ENCODE measurements around the gene PPP2R3B.
A peak's percentile ranks its signal among the peaks of the same experiment; 100 is the strongest.
"Not testable (repeated sequence)": the region's sequence is repeated elsewhere in the genome, so short reads cannot be mapped to it uniquely, and the experiment has no call there.

PPP2R3B gene, protein sequence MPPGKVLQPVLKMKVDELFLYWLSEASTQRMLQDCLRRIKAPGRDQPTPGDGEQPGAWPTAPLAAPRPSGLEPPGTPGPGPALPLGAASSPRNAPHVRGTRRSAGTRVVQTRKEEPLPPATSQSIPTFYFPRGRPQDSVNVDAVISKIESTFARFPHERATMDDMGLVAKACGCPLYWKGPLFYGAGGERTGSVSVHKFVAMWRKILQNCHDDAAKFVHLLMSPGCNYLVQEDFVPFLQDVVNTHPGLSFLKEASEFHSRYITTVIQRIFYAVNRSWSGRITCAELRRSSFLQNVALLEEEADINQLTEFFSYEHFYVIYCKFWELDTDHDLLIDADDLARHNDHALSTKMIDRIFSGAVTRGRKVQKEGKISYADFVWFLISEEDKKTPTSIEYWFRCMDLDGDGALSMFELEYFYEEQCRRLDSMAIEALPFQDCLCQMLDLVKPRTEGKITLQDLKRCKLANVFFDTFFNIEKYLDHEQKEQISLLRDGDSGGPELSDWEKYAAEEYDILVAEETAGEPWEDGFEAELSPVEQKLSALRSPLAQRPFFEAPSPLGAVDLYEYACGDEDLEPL

DNA sequence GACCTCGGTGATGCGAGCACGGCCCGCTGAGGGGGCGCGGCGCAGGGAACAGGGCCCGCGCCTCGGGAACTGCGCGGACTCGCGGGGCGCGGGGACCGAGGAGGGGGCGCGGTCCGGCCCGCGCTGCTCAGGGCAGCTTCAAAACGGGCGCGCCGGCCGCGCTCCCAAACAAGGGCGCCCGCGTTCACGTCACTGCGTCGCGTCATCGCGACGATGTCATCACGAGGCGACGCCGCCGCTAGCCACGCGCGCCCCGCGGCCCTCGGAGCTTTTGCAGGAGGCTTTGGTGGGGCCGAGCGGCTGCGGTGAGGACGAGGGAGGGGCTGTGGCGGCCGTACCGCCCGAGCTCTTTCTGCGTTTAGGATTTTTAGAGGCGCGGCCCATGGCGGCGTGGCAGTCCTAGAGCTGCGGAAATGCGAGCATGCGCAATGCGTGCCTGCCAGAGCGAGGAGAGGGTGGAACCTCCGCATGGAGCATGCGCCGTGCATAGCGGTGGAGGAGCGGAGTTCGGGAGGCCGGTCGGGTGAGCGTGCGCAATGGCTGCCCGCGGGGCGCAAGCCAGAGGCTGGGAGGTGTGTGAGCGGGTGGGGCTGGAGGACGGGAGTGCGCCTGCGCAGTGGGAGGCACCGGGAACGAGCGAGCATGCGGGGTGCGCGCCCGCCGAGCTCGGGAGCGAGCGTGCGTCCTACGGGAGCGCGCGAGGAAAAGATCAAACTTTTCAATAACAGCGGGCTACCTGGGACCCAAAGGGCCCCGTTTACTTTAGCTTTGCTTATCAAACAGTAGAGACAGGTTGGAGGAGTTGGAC lies at the start of gene PPP2R3B:
Gene PPP2R3B, minus strand, starts transcription at position 140 of the 808 bp plus-strand sequence. CDS start 216 bp downstream, outside the sequence.
- peak; percentile 90 for FAIRE-seq

DNA sequence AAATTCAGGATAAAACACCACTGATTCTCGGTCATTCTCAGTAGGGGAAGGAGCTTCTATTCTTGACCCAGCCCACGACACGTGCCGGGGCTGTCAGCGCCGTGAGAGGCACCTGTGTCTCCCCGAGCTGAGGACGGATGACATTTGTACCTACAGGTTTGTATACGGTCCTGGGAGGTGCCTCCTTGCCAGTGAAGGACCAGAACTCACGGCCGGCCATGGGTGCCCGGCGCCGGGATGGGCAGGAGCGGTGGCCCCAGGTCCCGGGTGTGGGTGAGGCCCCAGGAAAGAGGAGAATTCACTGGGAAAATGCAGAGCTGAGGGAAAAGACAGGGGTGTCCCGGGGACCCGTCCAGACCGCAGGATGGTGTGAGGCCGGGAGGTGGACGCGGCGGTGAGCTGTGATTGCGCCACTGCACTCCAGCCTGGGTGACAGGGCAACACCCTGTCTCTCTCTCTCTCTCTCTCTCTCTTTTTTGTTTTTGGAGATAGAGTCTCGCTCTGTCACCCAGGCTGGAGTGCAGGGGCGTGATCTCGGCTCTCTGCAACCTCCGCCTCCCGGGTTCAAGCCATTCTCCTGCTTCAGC lies 48.9 kb upstream of the PPP2R3B start:
- no peak for FAIRE-seq

DNA sequence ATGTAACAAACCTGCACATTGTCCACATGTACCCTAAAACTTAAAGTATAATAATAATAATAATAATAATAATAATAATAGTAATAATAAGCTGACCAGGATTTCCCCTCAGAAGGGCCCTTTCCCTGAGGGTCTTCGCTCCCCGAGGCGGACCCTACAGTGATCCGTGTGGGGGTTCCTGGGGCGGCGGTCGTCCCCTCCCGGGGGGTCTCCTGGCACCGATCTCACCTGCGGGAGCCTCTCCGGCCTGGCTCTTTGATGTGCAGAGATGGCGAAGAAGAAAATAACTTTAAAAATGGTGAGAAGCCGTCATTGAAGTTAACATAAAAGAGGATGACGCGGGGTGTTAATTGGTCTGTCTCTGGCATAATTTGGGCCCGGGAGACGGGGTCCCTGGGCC lies 48.2 kb upstream of the PPP2R3B start:
- FAIRE-seq = no peak

DNA sequence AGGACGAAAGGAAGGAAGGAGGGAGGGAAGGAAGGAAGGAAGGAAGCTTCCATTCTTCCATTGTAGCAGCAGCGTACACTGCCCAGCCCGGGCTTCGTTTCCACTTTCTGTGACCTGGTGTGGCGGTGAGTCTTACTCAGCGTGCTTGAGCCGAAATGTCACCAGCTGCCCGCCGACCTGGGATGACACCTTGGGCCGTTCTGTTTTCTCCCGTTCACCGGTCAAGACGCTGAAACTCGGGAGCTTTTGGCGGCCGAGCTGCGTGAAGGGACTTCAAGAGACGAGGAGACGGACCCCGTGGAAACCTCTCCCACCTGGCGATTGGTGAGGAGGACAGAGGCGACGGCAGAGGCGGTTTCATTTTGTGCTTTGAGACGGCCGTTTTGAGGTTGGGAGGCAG lies 47.1 kb upstream of the PPP2R3B start:
- FAIRE-seq = no peak

DNA sequence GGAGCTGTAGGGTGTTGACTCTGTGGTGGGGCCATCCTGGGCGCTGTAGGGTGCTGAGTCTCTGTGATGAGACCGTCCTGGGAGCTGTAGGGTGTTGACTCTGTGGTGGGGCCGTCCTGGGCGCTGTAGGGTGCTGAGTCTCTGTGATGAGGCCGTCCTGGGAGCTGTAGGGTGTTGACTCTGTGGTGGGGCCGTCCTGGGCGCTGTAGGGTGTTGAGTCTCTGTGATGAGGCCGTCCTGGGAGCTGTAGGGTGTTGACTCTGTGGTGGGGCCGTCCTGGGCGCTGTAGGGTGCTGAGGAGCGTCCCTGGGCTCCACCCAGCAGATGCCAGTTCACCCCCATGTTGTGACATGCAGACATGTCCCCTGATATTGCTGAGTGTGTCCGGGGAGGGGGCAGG lies 46.0 kb upstream of the PPP2R3B start:
- FAIRE-seq = not testable (repeated sequence)

DNA sequence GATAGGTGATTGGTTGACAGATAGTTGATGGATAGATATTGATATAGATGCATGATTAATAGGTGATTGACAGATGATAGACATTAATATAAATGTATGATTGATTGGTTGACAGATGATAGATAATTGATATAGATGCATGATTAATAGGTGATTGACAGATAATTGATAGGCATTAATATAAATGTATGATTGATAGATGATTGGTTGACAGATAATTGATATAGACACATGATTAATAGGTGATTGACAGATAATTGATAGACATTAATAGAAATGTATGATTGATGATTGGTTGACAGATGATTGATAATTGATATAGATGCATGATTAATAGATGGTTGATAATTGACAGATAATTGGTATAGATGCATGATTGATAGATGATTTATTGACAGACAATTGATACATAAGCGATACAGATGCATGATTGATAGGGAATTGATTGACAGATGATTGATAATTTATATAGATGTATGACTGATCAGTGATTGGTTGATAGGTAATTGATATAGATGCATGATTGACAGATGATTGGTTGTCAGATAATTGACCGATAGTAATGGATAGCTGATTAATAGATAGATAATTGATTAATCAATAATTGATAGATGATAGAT lies 44.9 kb upstream of the PPP2R3B start:
- no peak for FAIRE-seq

DNA sequence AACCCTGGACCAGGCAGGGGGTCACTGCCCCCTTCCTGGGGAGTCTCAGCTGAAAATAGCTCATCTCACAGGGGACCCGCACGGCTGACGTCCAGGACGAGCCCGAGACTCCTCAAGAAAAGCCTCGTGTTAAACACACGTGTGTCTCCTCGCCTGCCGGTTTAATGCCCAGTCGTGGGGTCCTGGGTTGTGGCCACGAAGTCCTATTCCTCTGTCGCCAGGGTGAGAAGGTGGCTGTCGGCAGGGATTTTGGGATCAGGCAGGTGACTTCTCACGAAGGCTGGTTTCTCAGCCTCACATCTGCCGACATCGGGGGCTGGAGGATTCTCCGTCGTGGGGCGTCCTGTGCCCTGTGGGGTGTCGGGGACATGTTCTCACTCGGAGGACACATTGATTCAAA lies 44.3 kb upstream of the PPP2R3B start:
- no peak for FAIRE-seq

DNA sequence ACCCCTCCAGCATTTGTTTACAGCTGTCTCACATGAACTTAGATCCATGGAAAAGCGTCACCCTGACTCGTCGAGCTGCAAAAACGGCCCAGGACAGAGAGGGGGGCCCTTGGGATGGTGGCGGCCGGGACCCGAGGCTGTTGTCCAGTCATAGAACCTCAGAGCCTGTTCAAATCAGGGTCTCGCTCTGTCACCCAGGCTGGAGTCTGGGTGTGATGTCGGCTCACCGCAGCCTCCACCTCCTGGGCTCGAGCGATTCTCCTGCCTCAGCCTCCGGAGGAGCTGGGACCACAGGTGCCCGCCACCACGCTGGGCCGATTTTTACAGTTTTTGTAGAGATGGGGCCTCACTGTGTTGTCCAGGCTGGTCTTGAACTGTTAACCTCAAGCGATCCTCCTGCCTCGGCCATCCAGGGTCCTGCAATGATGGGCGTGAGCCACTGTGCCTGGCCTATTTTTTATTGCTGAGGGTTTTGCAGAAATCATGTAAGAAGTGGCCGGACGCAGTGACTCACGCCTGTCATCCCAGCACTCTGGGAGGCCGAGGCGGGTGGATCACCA lies 42.6 kb upstream of the PPP2R3B start:
- no peak for FAIRE-seq

DNA sequence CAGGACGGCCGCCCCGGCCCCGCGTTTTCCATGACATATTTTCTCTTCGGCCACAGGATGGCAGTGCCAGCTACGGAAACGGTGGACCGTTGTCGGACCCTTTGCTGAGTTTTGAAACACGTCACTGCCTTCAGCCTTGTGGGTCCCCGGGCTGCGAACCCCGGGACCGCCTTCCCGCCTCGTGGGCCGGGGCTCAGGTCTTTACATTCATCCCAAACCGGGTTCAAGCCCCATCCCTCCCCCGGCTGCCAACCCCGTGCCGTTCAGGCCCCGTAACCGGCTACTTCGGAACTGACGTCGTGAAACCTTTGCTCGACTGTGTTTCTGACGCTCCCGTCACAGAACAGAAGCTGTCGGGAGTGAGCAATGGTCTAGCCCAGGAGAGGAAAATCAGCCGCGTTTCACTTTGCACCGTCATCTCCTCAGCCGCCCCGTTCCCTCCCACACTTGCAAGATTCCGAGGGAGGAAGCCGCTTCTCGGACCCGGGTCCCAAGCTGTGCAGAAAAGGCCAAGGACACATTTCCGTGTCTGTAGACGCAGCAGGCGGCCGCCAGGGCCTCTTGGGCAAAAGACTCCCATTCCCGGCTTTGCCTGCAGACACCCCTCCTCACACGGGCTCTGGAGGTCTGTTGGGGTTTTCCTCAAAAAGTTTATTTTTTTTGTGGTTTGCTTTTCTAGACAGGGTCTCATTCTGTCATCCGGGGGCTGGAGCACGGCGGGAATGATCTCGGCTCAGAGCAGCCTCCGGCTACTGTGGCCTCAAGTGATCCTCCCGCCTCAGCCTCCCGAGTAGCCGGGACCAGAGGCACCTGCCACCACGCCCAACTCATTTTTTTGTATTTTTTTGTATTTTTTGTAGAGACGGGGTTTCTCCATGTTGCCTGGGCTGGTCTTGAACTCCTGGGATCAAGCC lies 41.4 kb upstream of the PPP2R3B start:
- no peak for FAIRE-seq

DNA sequence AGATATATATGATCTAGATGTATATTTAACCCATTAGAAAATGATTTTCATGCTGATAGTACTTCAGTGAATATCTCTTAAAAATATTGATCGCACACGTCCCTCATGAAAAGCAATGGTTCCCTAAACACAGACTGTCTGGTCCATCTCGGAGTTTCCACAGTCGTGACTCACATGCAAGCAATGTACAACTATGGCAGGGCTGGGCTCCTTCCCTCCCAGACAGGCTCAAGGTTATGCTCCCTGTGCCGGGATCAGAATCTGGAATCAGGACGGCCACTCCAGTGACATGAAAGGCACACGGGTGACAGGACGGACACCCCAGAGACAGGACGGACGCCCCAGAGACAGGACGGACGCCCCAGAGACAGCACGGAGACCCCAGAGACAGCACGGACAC lies 40.2 kb upstream of the PPP2R3B start:
- no peak for FAIRE-seq

DNA sequence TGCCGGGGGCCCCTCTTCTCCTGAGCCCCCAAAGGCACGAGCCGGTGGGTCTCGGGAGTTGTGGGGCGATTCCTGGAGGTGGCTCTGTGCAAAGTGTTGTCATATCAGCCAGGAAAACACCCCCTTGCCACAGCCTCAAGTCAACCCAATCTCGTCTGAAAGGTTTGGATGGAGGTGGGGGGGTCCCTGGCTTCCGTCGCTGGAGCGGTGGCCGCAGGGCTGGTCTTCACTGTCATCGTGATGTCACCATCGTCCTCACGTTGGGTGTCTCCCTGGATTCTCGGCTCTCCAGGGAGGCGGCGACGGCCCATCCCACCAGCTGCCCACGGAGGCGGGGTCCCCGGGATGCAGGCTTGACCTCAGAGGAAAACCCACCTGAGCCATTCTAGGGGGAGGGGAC lies 38.3 kb upstream of the PPP2R3B start:
- no peak for FAIRE-seq

DNA sequence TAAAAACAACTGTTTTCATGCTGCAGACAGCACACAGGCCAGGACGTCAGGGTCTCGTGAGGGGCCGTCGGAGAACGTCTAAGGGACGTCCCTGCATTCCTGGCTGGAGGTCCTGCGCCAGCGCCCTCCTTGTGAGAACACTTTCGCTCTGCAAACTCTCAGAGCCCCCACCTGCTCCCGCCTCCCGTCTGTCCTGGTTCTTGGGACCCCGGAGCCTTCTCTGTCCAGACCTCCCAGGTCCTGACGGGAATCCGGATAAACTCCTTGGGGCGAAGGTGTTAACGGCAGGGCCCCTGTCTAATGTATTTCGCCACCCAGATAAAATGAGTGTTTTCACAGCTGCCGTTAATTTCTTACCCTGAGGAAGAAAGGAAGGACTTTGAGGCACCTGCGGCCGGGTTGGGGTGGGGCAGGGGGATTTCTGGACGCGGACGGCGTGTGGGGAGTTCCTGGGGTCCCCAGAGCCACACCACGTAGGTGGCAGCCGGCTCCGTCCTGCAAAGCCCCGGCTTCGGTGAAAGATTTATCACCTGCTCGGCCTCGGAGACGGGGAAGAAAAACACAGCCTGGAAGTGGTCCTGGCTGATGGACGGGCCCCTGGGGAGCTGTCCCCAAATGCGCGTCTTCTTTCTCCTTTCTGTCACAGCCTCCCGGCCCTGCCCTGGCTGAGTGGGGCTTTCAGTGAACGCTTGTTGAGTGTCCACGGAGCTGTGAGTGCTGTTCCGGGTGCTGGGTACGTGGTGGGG lies 35.1 kb upstream of the PPP2R3B start:
- FAIRE-seq = no peak

DNA sequence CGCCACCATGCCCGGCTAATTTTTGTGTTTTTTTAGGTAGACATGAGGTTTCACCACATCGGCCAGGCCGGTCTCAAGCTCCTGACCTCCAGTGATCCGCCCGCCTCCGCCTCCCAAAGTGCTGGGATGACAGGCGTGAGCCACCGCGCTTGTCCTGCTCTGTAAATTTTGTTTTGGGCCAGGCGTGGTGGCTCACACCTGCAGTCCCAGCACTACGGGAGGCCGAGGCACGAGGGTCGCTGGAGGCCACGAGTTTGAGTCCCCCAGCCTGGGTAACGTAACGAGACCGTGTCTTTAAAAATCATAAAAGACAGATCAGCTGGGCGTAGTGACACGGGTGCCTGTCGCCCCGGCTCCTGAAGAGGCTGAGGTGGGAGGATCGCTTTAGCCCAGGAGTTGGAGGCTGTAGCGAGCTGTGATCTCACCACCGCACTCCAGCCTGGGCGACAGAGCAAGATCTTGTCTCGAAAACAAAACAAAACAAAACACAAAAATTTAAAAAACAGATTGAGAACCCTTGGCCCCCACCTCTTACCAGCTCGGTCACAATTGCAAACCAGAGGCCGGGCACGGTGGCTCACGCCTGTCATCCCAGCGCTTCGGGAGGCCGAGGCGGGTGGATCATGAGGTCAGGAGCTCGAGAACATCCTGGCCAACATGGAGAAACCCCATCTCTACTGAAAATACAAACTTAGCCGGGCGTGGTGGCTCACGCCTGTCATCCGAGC lies 34.0 kb upstream of the PPP2R3B start:
- FAIRE-seq = no peak

DNA sequence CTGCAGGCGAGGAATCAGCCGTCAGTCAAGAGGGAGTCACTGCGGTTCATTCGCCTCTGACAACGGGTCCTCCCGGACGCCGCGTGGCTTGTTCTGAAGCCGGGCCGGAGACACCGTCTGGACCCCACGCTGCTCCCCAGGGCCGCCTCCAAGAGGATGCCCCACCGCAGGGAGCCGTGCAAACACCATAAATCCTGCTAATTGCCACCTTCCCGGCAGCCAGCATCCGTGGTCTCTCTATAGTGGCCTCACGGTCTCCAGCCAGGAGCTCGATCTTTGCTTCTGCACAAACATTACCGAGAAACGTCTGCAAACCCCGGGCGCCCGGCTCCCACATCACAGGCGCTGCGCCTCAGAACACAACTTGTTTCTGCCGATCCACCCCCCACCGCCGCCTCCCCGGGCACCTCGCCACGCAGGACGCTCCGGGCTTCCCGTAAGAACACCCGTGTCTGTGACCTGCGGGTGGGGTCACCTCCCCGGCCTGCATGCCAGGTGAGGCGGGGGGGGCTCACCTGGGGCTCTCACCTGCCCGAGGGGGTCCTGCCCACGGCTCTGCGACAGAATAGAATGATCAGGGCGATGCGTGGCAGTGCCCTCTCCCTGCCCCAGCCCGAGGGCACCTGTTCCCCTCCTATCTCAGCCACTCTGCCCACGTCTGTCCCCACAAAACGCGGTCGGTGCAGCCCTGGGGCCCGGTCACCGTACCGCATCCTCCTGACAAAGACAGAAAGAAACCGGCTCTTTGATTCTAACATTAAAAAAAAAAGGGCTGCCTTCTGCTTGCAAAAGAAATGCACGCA lies 32.4 kb upstream of the PPP2R3B start:
- no peak for FAIRE-seq

DNA sequence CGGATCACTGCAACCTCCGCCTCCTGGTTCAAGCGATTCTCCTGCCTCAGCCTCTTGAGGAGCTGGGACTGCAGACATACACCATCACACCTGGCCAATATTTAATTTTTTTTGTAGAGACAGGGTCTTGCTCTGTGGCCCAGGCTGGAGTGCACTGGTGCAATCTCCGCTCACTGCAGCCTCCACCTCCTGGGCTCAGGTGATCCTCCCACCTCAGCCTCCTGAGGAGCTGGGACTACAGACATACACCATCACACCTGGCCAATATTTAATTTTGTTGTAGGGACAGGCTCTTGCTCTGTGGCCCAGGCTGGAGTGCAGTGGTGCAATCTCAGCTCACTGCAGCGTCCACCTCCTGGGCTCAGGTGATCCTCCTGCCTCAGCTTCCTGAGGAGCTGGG lies 28.8 kb upstream of the PPP2R3B start:
- not testable (repeated sequence) for FAIRE-seq

DNA sequence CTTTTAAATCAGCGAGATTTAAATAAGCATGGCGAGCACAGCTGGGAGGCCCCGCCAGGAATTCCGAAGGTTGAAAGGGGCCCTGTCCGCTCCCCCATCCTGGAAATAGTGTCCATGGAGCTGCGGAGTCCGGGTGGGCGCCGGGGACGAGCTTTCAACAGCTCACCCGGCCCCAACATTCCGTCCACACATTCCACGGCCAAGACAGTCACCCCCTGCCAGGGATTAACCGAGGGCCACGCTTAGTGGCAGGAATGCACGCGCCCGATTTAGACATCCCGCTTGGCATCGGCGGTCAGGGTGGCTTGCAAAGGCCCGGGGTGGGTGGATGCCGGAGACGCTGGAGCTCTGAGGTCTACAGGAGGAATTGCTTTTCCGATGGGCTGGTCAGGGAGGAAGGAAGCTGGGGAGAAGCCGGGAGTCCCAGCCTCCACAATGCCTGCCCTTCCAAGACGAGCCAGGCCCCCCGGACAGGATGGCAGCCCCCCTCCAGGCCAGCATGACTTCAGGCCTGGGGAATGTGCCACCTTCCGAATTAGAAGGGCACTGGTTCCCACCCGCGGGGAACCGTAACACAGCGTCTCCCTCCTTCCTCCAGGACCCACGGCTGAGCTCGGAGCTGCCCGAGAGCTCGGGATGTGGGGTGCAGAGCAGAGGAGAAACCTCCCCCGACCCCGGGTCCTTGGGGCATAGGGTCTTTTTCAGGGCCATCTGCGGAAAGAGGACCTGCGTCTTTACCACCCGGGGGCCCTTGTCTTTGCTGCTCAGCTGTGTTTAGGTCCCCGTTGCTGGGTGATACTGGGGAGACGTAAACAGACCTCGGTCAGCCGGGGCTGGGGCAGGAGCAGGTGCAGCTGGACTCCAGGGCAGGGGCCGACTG lies 26.9 kb upstream of the PPP2R3B start:
- FAIRE-seq = no peak

DNA sequence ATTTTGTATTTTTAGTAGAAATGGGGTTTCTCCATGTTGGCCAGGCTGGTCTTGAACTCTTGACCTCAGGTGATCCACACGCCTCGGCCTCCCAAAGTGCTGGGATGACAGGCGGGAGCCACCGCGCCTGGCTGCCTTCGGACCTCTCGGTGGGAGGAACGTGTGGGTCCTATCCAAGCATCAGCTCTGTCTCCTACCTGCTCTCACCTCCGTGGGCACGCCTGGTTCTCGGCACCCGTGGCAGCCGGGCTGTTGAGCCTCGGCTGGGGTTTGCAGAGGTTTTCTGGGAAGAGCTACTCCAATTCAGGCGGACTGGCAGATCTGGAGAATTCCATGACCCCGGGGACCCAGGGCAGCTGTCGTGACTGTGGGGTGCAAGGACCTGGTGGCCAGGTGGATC lies 23.6 kb upstream of the PPP2R3B start:
- no peak for FAIRE-seq

DNA sequence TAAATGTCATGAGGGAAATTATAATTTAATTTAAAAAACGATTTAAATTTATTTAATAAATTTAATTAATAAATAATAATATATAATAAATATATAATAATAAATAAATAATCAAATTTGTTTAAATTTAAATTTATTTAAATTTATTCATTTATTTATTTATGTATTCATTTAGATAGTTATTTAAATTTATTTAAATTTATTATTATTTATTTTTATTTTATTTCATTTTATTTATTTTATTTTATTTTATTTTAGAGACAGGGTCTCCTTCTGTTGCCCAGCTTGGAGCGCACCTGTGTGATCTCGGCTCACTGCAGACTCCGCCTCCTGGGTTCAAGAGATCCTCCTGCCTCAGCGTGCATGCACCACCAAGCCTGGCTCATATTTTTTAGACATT lies 18.4 kb upstream of the PPP2R3B start:
- FAIRE-seq = peak; percentile 99
